Measurements from ENCODE around the gene PRX.

DNA sequence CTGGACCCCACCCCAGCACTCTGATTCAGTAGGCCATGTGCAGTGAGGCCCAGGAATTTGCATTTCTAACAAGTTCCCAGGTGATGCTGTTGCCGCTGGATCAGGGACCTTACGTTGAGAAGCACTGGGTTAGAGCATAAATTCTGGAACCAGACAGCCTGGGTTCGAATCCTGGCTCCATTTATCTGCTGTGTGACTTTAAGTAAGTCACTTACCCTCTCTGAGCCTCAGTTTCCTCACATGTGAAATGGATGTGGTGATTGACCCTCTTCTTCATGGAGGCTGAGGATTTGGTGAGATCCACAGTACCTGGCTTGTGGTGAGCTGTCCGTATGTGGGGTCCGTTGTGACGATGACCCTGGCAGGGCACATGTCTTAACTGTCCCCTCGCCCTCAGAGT is 39.1 kb downstream of the PRX start:
- TF ChIP-seq, protein P1, sequence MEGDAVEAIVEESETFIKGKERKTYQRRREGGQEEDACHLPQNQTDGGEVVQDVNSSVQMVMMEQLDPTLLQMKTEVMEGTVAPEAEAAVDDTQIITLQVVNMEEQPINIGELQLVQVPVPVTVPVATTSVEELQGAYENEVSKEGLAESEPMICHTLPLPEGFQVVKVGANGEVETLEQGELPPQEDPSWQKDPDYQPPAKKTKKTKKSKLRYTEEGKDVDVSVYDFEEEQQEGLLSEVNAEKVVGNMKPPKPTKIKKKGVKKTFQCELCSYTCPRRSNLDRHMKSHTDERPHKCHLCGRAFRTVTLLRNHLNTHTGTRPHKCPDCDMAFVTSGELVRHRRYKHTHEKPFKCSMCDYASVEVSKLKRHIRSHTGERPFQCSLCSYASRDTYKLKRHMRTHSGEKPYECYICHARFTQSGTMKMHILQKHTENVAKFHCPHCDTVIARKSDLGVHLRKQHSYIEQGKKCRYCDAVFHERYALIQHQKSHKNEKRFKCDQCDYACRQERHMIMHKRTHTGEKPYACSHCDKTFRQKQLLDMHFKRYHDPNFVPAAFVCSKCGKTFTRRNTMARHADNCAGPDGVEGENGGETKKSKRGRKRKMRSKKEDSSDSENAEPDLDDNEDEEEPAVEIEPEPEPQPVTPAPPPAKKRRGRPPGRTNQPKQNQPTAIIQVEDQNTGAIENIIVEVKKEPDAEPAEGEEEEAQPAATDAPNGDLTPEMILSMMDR (IDR thresholded peaks at IDR 0.05; ENCODE audit: borderline replicate concordance, extremely low read depth, low read length, poor library complexity, severe bottlenecking) = no peak
- TF ChIP-seq EZH2 (IDR thresholded peaks at IDR 0.05; ENCODE audit: borderline replicate concordance, low read depth, low read length, severe bottlenecking) = no peak
